ENCODE data around the gene MYD88. TPM values are rescaled to one million over a fixed set of nuclear protein-coding genes. Genes with fewer than 3 reads are reported as not detected.
A peak's percentile ranks its signal among the peaks of the same experiment; 100 is the strongest.

Gene MYD88
- total and polyA plus RNA-seq, 7 donors = 27.8 to 74.0 (median 39.7) TPM

- DNase-seq = peak; percentile 39
- Histone ChIP-seq H3K9me3 (no peaks in the 10 kb centered on the region), H3K36me3 (peaks cover 9 to 42% (median 12%) of the 10 kb centered on the region in 4 donors), H3K4me1 (peaks cover 0 to 7% (median 3%) of the 10 kb centered on the region in 4 donors), H3K27ac (no peak overlapping the region), H3K4me3 (no peak overlapping the region), H3K27me3 (no peaks in the 10 kb centered on the region)
- no peak for TF ChIP-seq POLR2AphosphoS5 (IDR thresholded peaks at IDR 0.05)
- no peak for TF ChIP-seq POLR2A (IDR thresholded peaks at IDR 0.05)
- no peak for TF ChIP-seq EP300 (IDR thresholded peaks at IDR 0.05)
- TF ChIP-seq, protein P1, sequence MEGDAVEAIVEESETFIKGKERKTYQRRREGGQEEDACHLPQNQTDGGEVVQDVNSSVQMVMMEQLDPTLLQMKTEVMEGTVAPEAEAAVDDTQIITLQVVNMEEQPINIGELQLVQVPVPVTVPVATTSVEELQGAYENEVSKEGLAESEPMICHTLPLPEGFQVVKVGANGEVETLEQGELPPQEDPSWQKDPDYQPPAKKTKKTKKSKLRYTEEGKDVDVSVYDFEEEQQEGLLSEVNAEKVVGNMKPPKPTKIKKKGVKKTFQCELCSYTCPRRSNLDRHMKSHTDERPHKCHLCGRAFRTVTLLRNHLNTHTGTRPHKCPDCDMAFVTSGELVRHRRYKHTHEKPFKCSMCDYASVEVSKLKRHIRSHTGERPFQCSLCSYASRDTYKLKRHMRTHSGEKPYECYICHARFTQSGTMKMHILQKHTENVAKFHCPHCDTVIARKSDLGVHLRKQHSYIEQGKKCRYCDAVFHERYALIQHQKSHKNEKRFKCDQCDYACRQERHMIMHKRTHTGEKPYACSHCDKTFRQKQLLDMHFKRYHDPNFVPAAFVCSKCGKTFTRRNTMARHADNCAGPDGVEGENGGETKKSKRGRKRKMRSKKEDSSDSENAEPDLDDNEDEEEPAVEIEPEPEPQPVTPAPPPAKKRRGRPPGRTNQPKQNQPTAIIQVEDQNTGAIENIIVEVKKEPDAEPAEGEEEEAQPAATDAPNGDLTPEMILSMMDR (IDR thresholded peaks at IDR 0.05) = no peak
- WGBS, 2 donors = 89 to 90% methylated on average over 13 of the region's 13 CpGs
- intact Hi-C loops (cut with DNase I) = loop anchor here (10.0 kb wide), 1 partner anchor 356 kb away; no protein-coding TSS in a partner anchor
These were observed 19.8 kb upstream of the MYD88 start for GRCh38 chr3:38118421-38119247.

GRCh38 chr3:38119248-38119544 lies 19.3 kb upstream of the MYD88 start:
- H3K4me3 ChIP-seq = no peak overlapping the region
- TF ChIP-seq, protein P1 (IDR thresholded peaks at IDR 0.05) = no peak
- TF ChIP-seq EP300 (IDR thresholded peaks at IDR 0.05) = no peak
- no peak for TF ChIP-seq POLR2AphosphoS5 (IDR thresholded peaks at IDR 0.05)
- TF ChIP-seq POLR2A (IDR thresholded peaks at IDR 0.05) = no peak
- H3K27me3 ChIP-seq = no peaks in the 10 kb centered on the region
- H3K9me3 ChIP-seq = no peaks in the 10 kb centered on the region
- WGBS, 2 donors = 99 to 100% methylated on average over 1 of the region's 1 CpG
- DNase-seq = no peak
- intact Hi-C loops (cut with DNase I) = loop anchor here (10.0 kb wide), 1 partner anchor 356 kb away; no protein-coding TSS in a partner anchor
- H3K27ac ChIP-seq = no peak overlapping the region
- H3K4me1 ChIP-seq = peaks cover 0 to 7% (median 3%) of the 10 kb centered on the region in 4 donors
- peaks cover 9 to 48% (median 13%) of the 10 kb centered on the region in 4 donors for H3K36me3 ChIP-seq

GRCh38 chr3:38119821-38120692 lies 18.4 kb upstream of the MYD88 start:
- DNase-seq = peak; percentile 50
- WGBS, 2 donors = 89 to 93% methylated on average over 7 of the region's 7 CpGs
- peaks cover 9 to 56% (median 18%) of the 10 kb centered on the region in 4 donors for H3K36me3 ChIP-seq

More at GRCh38 chr3:38119821-38120692, 18.4 kb upstream of the MYD88 start:
- Histone ChIP-seq H3K4me1 (peaks cover 0 to 7% (median 3%) of the 10 kb centered on the region in 4 donors), H3K27ac (peak overlapping the region in 1 of 4 donors; percentile 24), H3K4me3 (no peak overlapping the region), H3K9me3 (no peaks in the 10 kb centered on the region), H3K27me3 (no peaks in the 10 kb centered on the region)
- TF ChIP-seq POLR2A (IDR thresholded peaks at IDR 0.05) (no peak), POLR2AphosphoS5 (IDR thresholded peaks at IDR 0.05) (no peak), EP300 (IDR thresholded peaks at IDR 0.05) (no peak)
- TF ChIP-seq, protein P1 (IDR thresholded peaks at IDR 0.05) = no peak
- intact Hi-C loops (cut with DNase I) = loop anchor here (10.0 kb wide), 2 partner anchors 125 to 355 kb away; no protein-coding TSS in a partner anchor
